GM18511 (cell line): ENCODE results near the gene MBNL3.
"Not testable (repeated sequence)": the region's sequence is repeated elsewhere in the genome, so short reads cannot be mapped to it uniquely, and the experiment has no call there.

Experiments
- ATAC-seq: cut with Tn5 transposase; IDR thresholded peaks from one replicate; pipeline ENCODE4 v1.9.1; 2021; ENCODE audit warnings: mild to moderate bottlenecking, moderate library complexity; ENCODE audit not compliant: unreplicated experiment

Gene MBNL3

GRCh38 chrX:132480581-132481203 lies 8.1 kb downstream of the MBNL3 start:
- peak; percentile 94 for ATAC-seq

- no peak for ATAC-seq
These were observed 14.1 kb downstream of the MBNL3 start for GRCh38 chrX:132474544-132475248.

- no peak for ATAC-seq
These were observed 16.4 kb downstream of the MBNL3 start for GRCh38 chrX:132472397-132472796.

GRCh38 chrX:132470831-132471230 lies 18.0 kb downstream of the MBNL3 start:
- no peak for ATAC-seq

- no peak for ATAC-seq
These were observed 18.7 kb downstream of the MBNL3 start for GRCh38 chrX:132470179-132470578.

- no peak for ATAC-seq
These were observed 20.4 kb downstream of the MBNL3 start for GRCh38 chrX:132468454-132468853.

- no peak for ATAC-seq
These were observed 20.8 kb downstream of the MBNL3 start for GRCh38 chrX:132467989-132468388.

- ATAC-seq, result no peak
These were observed 21.8 kb downstream of the MBNL3 start for GRCh38 chrX:132467026-132467425.

- no peak for ATAC-seq
These were observed 25.4 kb downstream of the MBNL3 start for GRCh38 chrX:132463411-132463810.

GRCh38 chrX:132461886-132462285 lies 27.0 kb downstream of the MBNL3 start:
- no peak for ATAC-seq

- no peak for ATAC-seq
These were observed 35.8 kb downstream of the MBNL3 start for GRCh38 chrX:132452911-132453550.

GRCh38 chrX:132445909-132446308 lies 42.9 kb downstream of the MBNL3 start:
- ATAC-seq, result not testable (repeated sequence)

- ATAC-seq, result no peak
These were observed 43.9 kb downstream of the MBNL3 start for GRCh38 chrX:132444936-132445335.

- ATAC-seq, result no peak
These were observed 45.4 kb downstream of the MBNL3 start for GRCh38 chrX:132443196-132444135.

- ATAC-seq, result no peak
These were observed 46.1 kb downstream of the MBNL3 start for GRCh38 chrX:132442691-132443090.

- ATAC-seq, result no peak
These were observed 53.6 kb downstream of the MBNL3 start for GRCh38 chrX:132435222-132435621.

- no peak for ATAC-seq
These were observed 55.3 kb downstream of the MBNL3 start for GRCh38 chrX:132433551-132433950.

GRCh38 chrX:132433001-132433400 lies 55.8 kb downstream of the MBNL3 start:
- no peak for ATAC-seq

GRCh38 chrX:132428896-132429295 lies 59.9 kb downstream of the MBNL3 start:
- no peak for ATAC-seq

GRCh38 chrX:132426695-132427281 lies 62.0 kb downstream of the MBNL3 start:
- ATAC-seq, result peak; percentile 58
